ENCODE measurements around the gene BRIP1.

BRIP1 gene

DNA sequence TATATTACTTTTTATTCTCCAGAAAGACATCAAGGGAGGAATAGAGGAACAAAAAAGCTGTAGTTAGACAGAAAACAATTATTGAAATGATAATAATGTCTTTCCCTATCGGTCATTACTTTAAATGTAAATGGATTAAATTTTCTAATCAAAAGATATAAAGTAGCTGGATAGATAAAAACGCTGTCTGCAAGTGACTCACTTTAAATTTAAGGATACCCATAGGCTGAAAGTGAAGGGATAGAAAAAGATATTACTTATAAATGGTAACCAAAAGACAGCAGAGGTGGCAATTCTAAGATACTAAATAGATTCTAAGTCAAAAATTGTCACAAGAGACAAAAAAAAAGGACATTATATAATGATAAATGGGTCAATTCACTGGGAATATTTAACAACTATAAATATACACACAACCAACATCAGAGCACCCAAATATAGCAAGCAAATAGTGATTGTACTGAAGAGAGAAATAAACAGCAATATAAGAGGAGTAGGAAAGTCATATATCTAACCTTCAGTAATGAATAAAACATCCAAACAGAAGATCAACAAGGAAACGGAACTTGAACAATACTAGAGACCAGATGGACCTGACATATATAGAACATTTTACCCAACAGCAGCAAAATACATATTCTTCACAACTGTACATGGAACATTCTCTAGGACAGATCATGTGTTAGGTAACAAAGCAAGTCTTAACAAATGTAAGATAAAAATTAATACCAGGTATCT lies 116.9 kb downstream of the BRIP1 start:
- Histone ChIP-seq H3K9me3 (ENCODE audit: control insufficient read depth, low read length) (peaks cover 4% of the 10 kb centered on the region), H3K36me3 (ENCODE audit: control insufficient read depth, insufficient read depth, low read length) (peaks cover 12% of the 10 kb centered on the region), H3K27ac (ENCODE audit: low read depth, low read length, severe bottlenecking) (no peak overlapping the region), H3K4me1 (ENCODE audit: control insufficient read depth, insufficient read depth, low read length, poor library complexity, severe bottlenecking) (no peaks in the 10 kb centered on the region), H3K4me3 (ENCODE audit: extremely low read depth, insufficient read depth, low read length, poor library complexity, severe bottlenecking) (no peak overlapping the region)
- no CpG with 5 or more reads among the region's 3 CpGs for WGBS, 2 experiments (ENCODE audit: insufficient coverage in 2 of 2)

DNA sequence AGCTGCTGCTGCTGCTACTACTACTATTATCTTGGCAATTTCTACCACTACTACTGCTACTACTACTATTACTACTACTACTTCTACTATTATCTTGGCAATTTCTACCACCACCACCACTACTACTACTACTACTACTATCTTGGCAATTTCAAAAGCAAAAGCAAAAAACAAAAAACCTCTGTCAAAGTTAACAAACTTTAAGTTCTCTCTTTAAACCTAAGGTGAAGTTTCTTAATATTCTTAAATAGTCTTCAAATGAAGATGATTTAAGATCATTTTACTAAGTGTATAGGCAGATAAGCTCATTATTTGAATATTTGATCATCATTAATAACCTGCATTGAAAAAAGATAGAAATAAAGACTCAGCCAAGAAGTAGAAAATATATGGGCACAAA lies 118.5 kb downstream of the BRIP1 start:
- peaks cover 27% of the 10 kb centered on the region for H3K36me3 ChIP-seq (ENCODE audit: control insufficient read depth, insufficient read depth, low read length)
- peaks cover 4% of the 10 kb centered on the region for H3K9me3 ChIP-seq (ENCODE audit: control insufficient read depth, low read length)
- H3K4me3 ChIP-seq (ENCODE audit: extremely low read depth, insufficient read depth, low read length, poor library complexity, severe bottlenecking) = no peak overlapping the region
- H3K27ac ChIP-seq (ENCODE audit: low read depth, low read length, severe bottlenecking) = no peak overlapping the region
- H3K4me1 ChIP-seq (ENCODE audit: control insufficient read depth, insufficient read depth, low read length, poor library complexity, severe bottlenecking) = no peaks in the 10 kb centered on the region

DNA sequence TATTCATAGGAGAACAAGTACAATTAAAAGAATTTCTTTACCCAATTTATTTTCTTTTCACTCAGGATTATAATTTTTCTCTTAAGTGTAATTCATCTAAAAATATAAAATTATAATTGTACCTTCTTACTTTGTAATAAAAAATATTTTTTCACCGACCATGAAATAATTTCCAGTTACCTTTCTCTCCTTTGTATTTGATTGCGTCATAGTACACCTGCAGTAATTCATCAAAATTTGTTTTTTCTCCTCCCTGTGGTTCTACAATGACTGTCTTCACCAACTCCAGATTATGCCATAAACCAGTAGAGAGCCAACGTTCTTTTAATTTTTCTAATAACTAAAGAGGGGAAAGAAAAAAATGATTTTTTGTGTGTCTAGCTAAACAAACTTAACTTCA lies 119.1 kb downstream of the BRIP1 start:
- WGBS, 2 experiments (ENCODE audit: insufficient coverage in 2 of 2) = 90% methylated on average over 2 of the region's 3 CpGs; no CpG with 5 or more reads in 1 of the 2 experiments
- Histone ChIP-seq H3K36me3 (ENCODE audit: control insufficient read depth, insufficient read depth, low read length) (peaks cover 29% of the 10 kb centered on the region), H3K4me1 (ENCODE audit: control insufficient read depth, insufficient read depth, low read length, poor library complexity, severe bottlenecking) (no peaks in the 10 kb centered on the region), H3K9me3 (ENCODE audit: control insufficient read depth, low read length) (peaks cover 4% of the 10 kb centered on the region), H3K4me3 (ENCODE audit: extremely low read depth, insufficient read depth, low read length, poor library complexity, severe bottlenecking) (no peak overlapping the region), H3K27ac (ENCODE audit: low read depth, low read length, severe bottlenecking) (no peak overlapping the region)

DNA sequence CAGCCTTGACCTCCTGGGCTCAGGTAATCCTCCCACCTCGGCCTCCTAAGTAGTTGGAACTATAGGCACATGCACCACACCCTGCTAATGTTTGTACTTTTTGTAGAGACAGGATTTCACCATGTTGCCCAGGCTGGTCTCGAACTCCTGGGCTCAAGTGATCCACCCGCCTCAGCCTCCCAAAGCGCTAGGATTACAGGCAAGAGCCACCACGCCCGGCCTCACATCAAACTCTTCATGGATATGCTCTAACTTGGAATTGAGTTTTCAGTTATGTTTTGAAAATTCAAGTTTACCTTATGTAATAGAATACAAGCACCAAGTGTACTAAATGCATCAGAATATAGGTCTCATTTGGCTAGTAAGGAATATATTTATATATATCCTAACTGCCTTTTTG lies 119.6 kb downstream of the BRIP1 start:
- Histone ChIP-seq H3K27ac (ENCODE audit: low read depth, low read length, severe bottlenecking) (no peak overlapping the region), H3K9me3 (ENCODE audit: control insufficient read depth, low read length) (peaks cover 4% of the 10 kb centered on the region), H3K4me3 (ENCODE audit: extremely low read depth, insufficient read depth, low read length, poor library complexity, severe bottlenecking) (no peak overlapping the region), H3K4me1 (ENCODE audit: control insufficient read depth, insufficient read depth, low read length, poor library complexity, severe bottlenecking) (no peaks in the 10 kb centered on the region), H3K36me3 (ENCODE audit: control insufficient read depth, insufficient read depth, low read length) (peaks cover 33% of the 10 kb centered on the region)
- WGBS, 2 experiments (ENCODE audit: insufficient coverage in 2 of 2) = 97 to 100% methylated on average over 1 to 3 of the region's 6 CpGs

DNA sequence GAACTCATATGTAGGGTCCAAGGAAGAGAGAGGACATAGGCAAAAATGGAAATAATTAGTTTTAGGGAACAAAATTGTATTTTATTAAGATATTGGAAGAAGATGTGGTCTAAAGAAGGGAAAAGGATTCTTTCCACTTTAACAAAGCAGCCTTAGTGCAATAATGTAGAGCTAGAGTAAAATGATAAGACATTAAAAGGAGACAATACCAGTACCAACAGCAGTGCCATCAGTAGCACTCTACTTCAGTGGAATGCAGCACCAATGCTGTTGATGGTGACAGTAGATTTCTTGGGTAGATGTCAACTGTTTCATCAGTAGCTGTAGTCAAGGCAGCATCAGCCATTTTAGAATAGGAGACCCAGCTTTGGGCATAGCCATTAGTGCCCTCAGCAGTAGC lies 124.3 kb downstream of the BRIP1 start:
- Histone ChIP-seq H3K4me3 (ENCODE audit: extremely low read depth, insufficient read depth, low read length, poor library complexity, severe bottlenecking) (no peak overlapping the region), H3K36me3 (ENCODE audit: control insufficient read depth, insufficient read depth, low read length) (peaks cover 38% of the 10 kb centered on the region), H3K4me1 (ENCODE audit: control insufficient read depth, insufficient read depth, low read length, poor library complexity, severe bottlenecking) (no peaks in the 10 kb centered on the region), H3K27ac (ENCODE audit: low read depth, low read length, severe bottlenecking) (no peak overlapping the region), H3K9me3 (ENCODE audit: control insufficient read depth, low read length) (peaks cover 4% of the 10 kb centered on the region)

DNA sequence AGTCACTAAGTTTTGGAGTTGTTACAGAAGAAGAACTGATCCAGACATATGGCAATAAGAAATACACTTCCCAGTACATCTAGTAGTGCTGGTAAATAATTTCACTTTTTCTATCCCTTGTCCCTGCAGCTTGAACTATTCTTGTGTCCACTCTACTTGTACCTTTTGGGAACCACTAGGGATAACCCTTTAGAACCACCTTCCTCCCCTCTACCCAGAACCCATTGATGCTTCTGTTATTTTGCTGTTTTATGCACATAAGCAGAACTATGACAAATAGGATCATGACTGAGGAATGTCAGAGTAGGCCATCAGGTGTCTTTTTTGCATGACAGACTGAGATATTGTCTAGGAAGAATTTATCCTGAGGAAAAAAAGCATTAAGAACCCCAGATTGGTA lies 125.1 kb downstream of the BRIP1 start:
- Histone ChIP-seq H3K4me3 (ENCODE audit: extremely low read depth, insufficient read depth, low read length, poor library complexity, severe bottlenecking) (no peak overlapping the region), H3K27ac (ENCODE audit: low read depth, low read length, severe bottlenecking) (no peak overlapping the region), H3K36me3 (ENCODE audit: control insufficient read depth, insufficient read depth, low read length) (peaks cover 38% of the 10 kb centered on the region), H3K4me1 (ENCODE audit: control insufficient read depth, insufficient read depth, low read length, poor library complexity, severe bottlenecking) (no peaks in the 10 kb centered on the region), H3K9me3 (ENCODE audit: control insufficient read depth, low read length) (peaks cover 4% of the 10 kb centered on the region)

DNA sequence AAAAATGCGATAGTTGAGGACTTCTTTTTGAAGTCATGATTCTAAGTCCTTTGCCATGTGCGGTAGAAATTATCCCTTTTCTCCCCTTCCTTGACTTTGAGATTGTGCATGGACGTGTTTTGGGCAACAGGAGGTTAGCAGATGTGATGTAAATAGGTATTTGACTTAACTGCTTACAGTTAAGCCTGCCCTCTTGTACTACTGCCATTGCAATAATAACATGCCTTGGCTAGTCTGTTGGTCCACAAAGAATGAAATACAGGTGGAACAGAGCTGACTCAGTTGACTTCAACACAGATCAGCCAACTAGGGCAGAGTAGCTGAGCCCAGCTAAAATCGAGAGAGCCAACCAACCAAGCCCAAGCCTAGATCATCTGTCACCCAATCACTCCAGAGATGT lies 125.5 kb downstream of the BRIP1 start:
- WGBS, 2 experiments (ENCODE audit: insufficient coverage in 2 of 2) = no CpG with 5 or more reads among the region's 4 CpGs
- peaks cover 4% of the 10 kb centered on the region for H3K9me3 ChIP-seq (ENCODE audit: control insufficient read depth, low read length)
- peaks cover 38% of the 10 kb centered on the region for H3K36me3 ChIP-seq (ENCODE audit: control insufficient read depth, insufficient read depth, low read length)
- no peak overlapping the region for H3K4me3 ChIP-seq (ENCODE audit: extremely low read depth, insufficient read depth, low read length, poor library complexity, severe bottlenecking)
- no peak overlapping the region for H3K27ac ChIP-seq (ENCODE audit: low read depth, low read length, severe bottlenecking)
- no peaks in the 10 kb centered on the region for H3K4me1 ChIP-seq (ENCODE audit: control insufficient read depth, insufficient read depth, low read length, poor library complexity, severe bottlenecking)

DNA sequence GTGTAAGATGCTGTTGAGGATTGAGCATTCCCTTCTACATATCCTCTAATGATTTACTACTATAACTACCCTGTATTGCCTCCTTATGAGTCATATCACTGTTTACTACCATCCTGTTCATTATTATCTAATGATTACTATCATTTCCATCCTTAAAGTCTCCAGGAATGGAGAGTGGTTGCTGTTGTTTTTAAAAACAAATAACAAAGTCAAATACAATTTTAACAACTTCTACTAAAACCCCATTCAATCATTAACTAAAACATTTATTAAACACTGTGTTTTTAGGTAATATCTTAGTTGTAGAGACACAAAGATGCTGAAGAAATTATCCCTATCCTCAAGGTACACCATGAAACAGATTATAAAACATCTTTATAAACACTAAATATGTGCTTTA lies 126.9 kb downstream of the BRIP1 start:
- no peak overlapping the region for H3K4me3 ChIP-seq (ENCODE audit: extremely low read depth, insufficient read depth, low read length, poor library complexity, severe bottlenecking)
- H3K27ac ChIP-seq (ENCODE audit: low read depth, low read length, severe bottlenecking) = no peak overlapping the region
- no peaks in the 10 kb centered on the region for H3K9me3 ChIP-seq (ENCODE audit: control insufficient read depth, low read length)
- H3K36me3 ChIP-seq (ENCODE audit: control insufficient read depth, insufficient read depth, low read length) = peaks cover 26% of the 10 kb centered on the region
- H3K4me1 ChIP-seq (ENCODE audit: control insufficient read depth, insufficient read depth, low read length, poor library complexity, severe bottlenecking) = no peaks in the 10 kb centered on the region

DNA sequence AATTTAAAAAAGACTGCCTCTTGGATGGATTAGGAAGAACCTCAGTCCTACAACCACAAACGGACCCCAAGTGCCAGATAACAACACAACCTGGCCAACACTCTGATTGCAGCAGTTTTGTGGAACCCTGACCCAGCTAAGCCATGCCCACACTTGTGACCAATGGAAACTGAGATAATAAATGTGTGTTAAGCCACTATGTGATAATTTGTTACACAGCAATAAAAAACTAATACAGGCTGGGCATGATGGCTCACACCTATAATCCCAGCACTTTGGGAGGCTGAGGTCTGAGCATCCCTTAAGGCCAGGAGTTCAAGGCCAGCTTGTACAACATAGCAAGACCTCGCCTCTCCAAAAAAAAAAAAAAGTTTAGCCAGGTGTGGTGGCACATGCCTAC lies 127.5 kb downstream of the BRIP1 start:
- Histone ChIP-seq H3K9me3 (ENCODE audit: control insufficient read depth, low read length) (no peaks in the 10 kb centered on the region), H3K36me3 (ENCODE audit: control insufficient read depth, insufficient read depth, low read length) (peaks cover 21% of the 10 kb centered on the region), H3K4me3 (ENCODE audit: extremely low read depth, insufficient read depth, low read length, poor library complexity, severe bottlenecking) (no peak overlapping the region), H3K4me1 (ENCODE audit: control insufficient read depth, insufficient read depth, low read length, poor library complexity, severe bottlenecking) (no peaks in the 10 kb centered on the region), H3K27ac (ENCODE audit: low read depth, low read length, severe bottlenecking) (no peak overlapping the region)
- WGBS, 2 experiments (ENCODE audit: insufficient coverage in 2 of 2) = 83 to 100% methylated on average over 1 of the region's 2 CpGs

DNA sequence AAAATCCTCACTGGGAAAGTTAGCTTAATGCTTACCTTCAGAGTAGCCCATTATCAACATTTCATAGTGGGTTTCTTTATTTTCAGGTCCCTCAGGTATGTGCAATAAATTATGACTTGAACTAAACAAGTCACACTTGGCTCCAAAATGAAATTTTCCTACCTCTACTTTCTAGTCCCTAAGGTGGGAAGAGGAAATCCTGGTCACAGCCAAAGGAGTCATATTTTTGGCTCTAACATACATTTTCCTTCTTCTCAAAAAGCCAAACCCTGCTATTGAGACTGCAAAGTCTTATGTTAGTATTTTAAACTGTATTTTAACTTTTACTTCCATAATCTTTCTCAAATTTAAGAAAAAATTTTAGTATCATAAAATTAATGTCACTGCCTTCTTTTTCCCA lies 128.9 kb downstream of the BRIP1 start:
- Histone ChIP-seq H3K27ac (ENCODE audit: low read depth, low read length, severe bottlenecking) (no peak overlapping the region), H3K4me1 (ENCODE audit: control insufficient read depth, insufficient read depth, low read length, poor library complexity, severe bottlenecking) (no peaks in the 10 kb centered on the region), H3K9me3 (ENCODE audit: control insufficient read depth, low read length) (no peaks in the 10 kb centered on the region), H3K4me3 (ENCODE audit: extremely low read depth, insufficient read depth, low read length, poor library complexity, severe bottlenecking) (no peak overlapping the region), H3K36me3 (ENCODE audit: control insufficient read depth, insufficient read depth, low read length) (peaks cover 11% of the 10 kb centered on the region)

DNA sequence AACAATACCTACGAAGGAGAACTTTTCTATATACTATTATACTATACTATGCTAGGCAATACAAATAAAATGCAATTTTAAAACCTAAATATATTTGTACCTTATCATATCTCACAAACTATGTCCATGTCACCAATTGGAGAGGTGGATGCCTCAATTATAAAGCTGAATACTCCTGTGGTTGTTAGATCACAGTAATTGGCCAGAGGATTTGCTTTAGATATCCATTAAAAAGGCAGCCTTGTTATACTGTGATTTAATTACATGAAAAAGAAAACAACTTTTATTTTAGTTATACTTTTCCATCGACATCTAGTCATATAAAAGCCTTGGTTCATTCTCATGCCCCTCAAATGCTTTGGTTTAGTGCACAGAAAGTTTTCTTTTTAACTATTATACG lies 129.3 kb downstream of the BRIP1 start:
- Histone ChIP-seq H3K27ac (ENCODE audit: low read depth, low read length, severe bottlenecking) (no peak overlapping the region), H3K36me3 (ENCODE audit: control insufficient read depth, insufficient read depth, low read length) (peaks cover 7% of the 10 kb centered on the region), H3K4me1 (ENCODE audit: control insufficient read depth, insufficient read depth, low read length, poor library complexity, severe bottlenecking) (no peaks in the 10 kb centered on the region), H3K9me3 (ENCODE audit: control insufficient read depth, low read length) (no peaks in the 10 kb centered on the region), H3K4me3 (ENCODE audit: extremely low read depth, insufficient read depth, low read length, poor library complexity, severe bottlenecking) (no peak overlapping the region)
- WGBS, 2 experiments (ENCODE audit: insufficient coverage in 2 of 2) = no CpG with 5 or more reads among the region's 3 CpGs

Measured in mesodermal cell (in vitro differentiated cells).